GM21723 (cell line): ENCODE measurements around the gene LINGO1.

ENCODE experiments used
- ATAC-seq: cut with Tn5 transposase; IDR thresholded peaks from one replicate; pipeline ENCODE4 v1.9.1; 2021; ENCODE audit warnings: mild to moderate bottlenecking, moderate library complexity; ENCODE audit not compliant: unreplicated experiment

Gene LINGO1

GRCh38 chr15:77573802-77574201, 58.9 kb downstream of the LINGO1 start:
- ATAC-seq, result no peak

- ATAC-seq, result no peak
These were observed 60.5 kb downstream of the LINGO1 start for GRCh38 chr15:77572186-77572585.

DNA sequence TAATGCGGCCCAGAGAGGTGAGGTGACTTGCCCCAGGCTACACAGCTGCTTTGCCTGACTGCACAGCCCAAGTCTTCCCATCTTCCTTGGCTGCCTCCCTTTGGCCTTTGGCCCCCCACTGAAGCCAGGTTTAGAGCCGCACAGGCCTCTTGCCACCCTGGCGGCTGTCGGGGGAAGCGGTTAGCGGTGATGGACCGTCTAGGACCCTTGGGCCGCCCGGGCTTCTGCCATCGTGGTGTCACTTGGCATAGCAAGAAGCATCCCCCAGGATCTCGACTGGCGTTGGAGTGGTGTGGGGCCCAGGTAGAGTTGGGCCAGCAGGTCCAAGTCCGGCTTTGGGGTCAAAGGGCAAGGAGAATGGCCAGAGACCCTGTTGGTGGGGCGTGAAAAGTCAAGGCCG, 61.0 kb downstream of the LINGO1 start:
- no peak for ATAC-seq

GRCh38 chr15:77571181-77571580, 61.5 kb downstream of the LINGO1 start:
- ATAC-seq, result no peak

DNA sequence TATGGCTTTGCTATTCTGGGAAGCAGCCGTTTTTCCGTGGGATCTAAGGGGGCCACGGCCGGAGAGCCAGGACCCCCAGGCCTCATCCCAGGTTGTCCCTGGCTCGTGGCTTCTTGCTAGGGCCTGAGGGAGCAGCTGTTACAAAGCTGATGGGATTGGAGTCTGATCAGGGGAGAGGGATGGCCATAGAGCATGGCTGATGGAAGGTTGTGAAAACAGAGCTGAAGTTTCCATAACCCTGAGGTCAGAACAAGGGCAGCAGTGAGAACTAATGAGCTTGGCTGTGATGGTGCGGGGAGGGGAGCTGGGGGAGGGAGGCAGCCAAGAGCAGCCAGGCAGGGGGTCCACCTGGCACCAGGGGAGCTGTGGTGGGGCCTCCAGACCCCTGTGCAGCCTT, 63.0 kb downstream of the LINGO1 start:
- no peak for ATAC-seq

DNA sequence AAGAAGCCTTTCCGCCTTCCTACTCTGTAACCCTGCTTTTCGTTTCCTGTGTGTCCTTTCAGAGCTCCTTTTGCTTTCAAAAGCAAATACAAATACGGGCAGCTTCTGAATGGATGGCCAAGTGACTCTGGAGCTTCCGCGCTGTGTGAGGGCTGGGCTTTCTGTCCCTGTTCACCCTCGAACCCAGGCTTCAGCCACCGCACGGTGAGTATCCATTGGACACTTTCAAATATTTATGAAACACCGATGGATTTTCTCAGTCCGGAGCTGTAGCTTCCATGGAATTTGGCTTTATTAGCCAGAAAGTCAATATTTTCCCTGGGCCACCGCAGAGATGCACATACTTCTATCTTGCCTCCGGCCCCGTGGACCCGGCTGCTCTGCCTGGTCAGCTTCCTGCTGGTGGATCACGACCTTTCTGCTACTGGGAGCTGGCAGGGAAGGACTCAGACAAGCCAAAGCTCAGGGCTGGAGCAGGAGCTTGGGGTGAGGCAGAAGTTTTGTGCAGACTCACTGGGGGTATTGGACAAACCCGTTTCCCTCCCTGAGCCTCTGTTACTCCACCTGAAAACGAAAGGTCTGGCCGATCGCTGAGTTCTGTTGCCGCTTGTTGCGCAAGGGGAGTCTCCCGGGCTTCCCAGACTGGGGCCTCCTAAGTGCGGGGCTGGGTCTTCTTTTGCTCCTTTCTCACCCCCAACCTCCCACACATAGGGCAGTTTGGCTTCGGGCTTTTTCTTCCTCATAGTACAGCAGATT, 63.6 kb downstream of the LINGO1 start:
- no peak for ATAC-seq

DNA sequence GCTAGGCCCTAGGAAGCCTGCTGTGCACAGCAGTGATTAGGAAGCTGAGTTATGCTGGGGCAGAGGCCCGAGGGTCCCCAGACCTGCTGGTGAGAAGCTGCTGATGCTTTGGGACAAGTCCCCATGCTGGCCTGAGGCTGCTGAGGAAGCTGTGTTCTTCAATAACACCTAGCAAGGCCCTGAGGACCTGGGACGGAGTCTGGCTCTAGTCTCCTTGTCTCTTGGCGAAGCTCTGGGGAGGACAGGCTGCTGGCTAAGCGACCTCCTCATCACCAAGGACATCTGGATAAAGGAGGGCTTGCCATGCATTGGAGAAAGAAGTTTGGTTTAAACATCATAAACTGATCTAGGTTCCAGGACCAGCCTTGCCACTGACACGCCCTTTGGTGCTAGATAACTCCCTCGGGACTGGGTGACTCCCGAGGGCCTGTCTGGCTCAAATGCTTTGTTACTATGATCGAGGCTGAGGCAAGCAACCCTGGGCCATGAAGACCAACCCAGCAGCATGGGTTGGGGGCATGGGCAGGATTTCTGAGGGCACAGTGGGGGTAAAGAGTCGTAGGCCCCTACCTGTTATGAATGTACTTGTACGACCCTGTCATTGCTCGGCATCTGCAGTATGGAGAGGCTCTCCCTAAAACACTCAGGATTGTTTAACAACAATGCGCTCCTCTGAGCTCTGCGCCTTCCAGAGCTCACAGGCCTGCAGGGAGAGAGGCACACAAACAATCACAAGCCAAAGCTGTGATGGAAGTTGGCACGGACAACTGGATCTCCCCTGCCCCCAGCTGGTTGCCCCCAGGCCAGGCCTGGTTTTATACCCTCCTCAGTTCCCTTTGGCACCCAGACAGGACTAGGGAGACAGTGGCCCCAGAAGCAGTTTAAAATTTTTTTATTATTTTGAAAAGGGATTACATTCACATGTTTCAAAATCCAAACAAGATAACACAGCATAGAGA, 64.4 kb downstream of the LINGO1 start:
- ATAC-seq, result no peak

- ATAC-seq, result no peak
These were observed 65.5 kb downstream of the LINGO1 start for GRCh38 chr15:77567202-77567601.

DNA sequence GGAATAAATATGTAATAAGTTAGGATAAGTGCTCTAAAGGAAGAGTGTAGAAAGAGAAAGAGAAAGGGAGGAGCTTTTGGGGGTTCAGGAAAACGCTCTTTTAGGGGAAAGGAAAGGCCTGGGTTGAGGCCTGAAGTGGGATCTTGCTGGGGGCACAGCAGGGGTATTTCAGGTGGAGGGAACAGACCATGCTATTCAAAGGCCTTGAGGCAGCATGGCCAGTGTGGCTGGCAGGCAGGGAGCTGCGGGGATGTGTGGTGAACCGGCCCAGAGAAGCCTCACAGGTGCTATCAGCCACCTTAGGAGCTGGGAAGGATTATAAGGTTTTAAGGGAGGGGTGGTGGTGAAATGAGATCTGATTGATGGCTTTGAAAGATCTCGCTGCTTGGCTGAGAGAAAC, 66.6 kb downstream of the LINGO1 start:
- ATAC-seq, result no peak

GRCh38 chr15:77565378-77565915, 67.3 kb downstream of the LINGO1 start:
- ATAC-seq, result no peak

- no peak for ATAC-seq
These were observed 67.8 kb downstream of the LINGO1 start for GRCh38 chr15:77564938-77565337.

GRCh38 chr15:77564341-77564740, 68.4 kb downstream of the LINGO1 start:
- ATAC-seq, result no peak

DNA sequence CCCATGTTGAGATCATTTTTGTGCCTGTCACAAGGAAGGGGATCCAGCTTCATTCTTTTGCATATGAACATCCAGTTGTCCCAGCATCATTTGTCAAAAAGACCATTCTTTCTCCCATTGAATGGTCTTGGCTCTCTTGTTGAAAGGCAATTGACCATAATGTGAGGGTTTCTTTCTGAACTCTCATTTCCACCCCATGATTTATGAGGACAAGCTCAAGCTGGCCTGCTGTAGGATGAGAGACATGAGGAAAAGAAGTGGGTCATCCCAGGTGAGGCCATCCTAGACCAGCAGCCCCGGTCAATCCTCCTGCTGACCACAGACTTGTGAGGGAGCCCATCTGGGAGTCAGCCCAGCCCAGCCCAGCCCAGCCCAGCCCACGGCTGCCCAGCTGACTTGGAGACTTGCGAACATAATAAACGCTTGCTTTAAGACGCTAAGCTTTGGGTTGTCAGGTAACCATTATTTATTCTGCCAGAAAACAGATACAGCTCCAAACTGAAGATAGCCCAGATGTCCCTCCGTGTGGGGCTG, 69.0 kb downstream of the LINGO1 start:
- ATAC-seq, result no peak
